22Rv1 (cell line): ENCODE data around the gene VMP1.

Source experiments
- CTCF ChIP-seq: fragments of 450-650 bp; IDR thresholded peaks from 2 replicates; pipeline ENCODE4 v1.5.1; 2017; ENCODE audit warnings: mild to moderate bottlenecking
- ZFX ChIP-seq: fragments of 450-650 bp; IDR thresholded peaks from 2 replicates; pipeline ENCODE4 v1.6.1; 2017; ENCODE audit warnings: antibody characterized with exemption, borderline replicate concordance

GRCh38 chr17:59698143-59698542 lies 9.3 kb upstream of the VMP1 start:
- no peak for TF ChIP-seq CTCF
- TF ChIP-seq ZFX = no peak
